Endodermal cell (in vitro differentiated cells): Measurements from ENCODE around the gene IPPK. TPM values are rescaled to one million over a fixed set of nuclear protein-coding genes. Genes with fewer than 3 reads are reported as not detected.

Experiments used
- DNase-seq: peaks from one replicate; pipeline ENCODE4 v3.0.0-alpha.2; 2017
- H3K27ac ChIP-seq: 2 replicates; pipeline ENCODE4 v1.5.1; 2013; ENCODE audit warnings: mild to moderate bottlenecking, low read depth, low read length, moderate library complexity
- H3K27me3 ChIP-seq: 2 replicates; pipeline ENCODE4 v1.6.1; 2013; ENCODE audit warnings: mild to moderate bottlenecking, low read length, moderate library complexity; ENCODE audit not compliant: insufficient read depth, control insufficient read depth, poor library complexity, severe bottlenecking
- H3K36me3 ChIP-seq: 2 replicates; pipeline ENCODE4 v1.7.0; 2013; ENCODE audit warnings: mild to moderate bottlenecking, low read length, moderate library complexity; ENCODE audit not compliant: control insufficient read depth, insufficient read depth
- H3K4me1 ChIP-seq: one replicate; pipeline ENCODE4 v1.7.0; 2013; ENCODE audit warnings: low read length; ENCODE audit not compliant: control insufficient read depth, insufficient read depth
- H3K4me3 ChIP-seq: 2 replicates; pipeline ENCODE4 v1.5.1; 2013; ENCODE audit warnings: mild to moderate bottlenecking, low read length, moderate library complexity
- H3K9ac ChIP-seq: 2 replicates; pipeline ENCODE4 v1.6.1; 2013; ENCODE audit warnings: mild to moderate bottlenecking, low read length, moderate library complexity; ENCODE audit not compliant: poor library complexity, severe bottlenecking; ENCODE audit errors: extremely low read depth
- H3K9me3 ChIP-seq: 2 replicates; pipeline ENCODE4 v1.6.1; 2013; ENCODE audit warnings: mild to moderate bottlenecking, low read length, moderate library complexity; ENCODE audit not compliant: control insufficient read depth
- H3K27ac Mint-ChIP-seq: 2 replicates; pipeline ENCODE4 v1.8.0; 2020; ENCODE audit warnings: mixed read lengths
- H3K27me3 Mint-ChIP-seq: 2 replicates; pipeline ENCODE4 v1.8.0; 2021; ENCODE audit warnings: mild to moderate bottlenecking, mixed read lengths; ENCODE audit not compliant: insufficient read depth
- H3K36me3 Mint-ChIP-seq: 2 replicates; pipeline ENCODE4 v1.8.0; 2020; ENCODE audit warnings: low read depth, mixed read lengths
- H3K4me1 Mint-ChIP-seq: 2 replicates; pipeline ENCODE4 v1.8.0; 2020; ENCODE audit warnings: mixed read lengths
- H3K4me3 Mint-ChIP-seq: 2 replicates; pipeline ENCODE4 v1.8.0; 2020; ENCODE audit warnings: mild to moderate bottlenecking, moderate library complexity, mixed read lengths
- H3K9me3 Mint-ChIP-seq: 2 replicates; pipeline ENCODE4 v1.8.0; 2020; ENCODE audit warnings: mild to moderate bottlenecking, mixed read lengths
- WGBS, 2 experiments: methylation state at CpG; one replicate each; pipeline versions ENCODE4 v1.1.5 to v1.1.7; 2013; ENCODE audit warnings: missing lambda C conversion rate in 2 of 2, mixed read lengths in 1 of 2; ENCODE audit not compliant: insufficient coverage in 1 of 2, insufficient read length in 1 of 2; 5-methylcytosine and 5-hydroxymethylcytosine counted together
- total RNA-seq, 2 donors: library from RNA; stranded (reverse); fragmentation: NEBNext Ultra II Directional in 1 of 2; extraction: Animal tissue kit (Norgen Biotek cat#: 25700) in 1 of 2; gene quantifications; 2 replicates in 1 of 2; 3 replicates in 1 of 2; pipeline ENCODE4 v1.2.1, GENCODE V29; 2021
- TF ChIP-seq, protein P1 (sequence below): fragments of 200-600 bp; sonication (generic); conservative IDR thresholded peaks from 2 replicates; pipeline ENCODE4 v1.5.0; 2021; ENCODE audit warnings: antibody characterized with exemption, mild to moderate bottlenecking

IPPK gene
- total RNA-seq, 2 donors from 2014 or later, result 9.3 TPM

- Histone ChIP-seq H3K27ac (no peak overlapping the region), H3K27me3 (no peaks in the 10 kb centered on the region), H3K4me3 (no peak overlapping the region), H3K9me3 (no peaks in the 10 kb centered on the region), H3K9ac (no peak overlapping the region), H3K36me3 (no peaks in the 10 kb centered on the region), H3K4me1 (no peaks in the 10 kb centered on the region)
- 85% methylated on average over 2 of the region's 2 CpGs; no CpG with 5 or more reads in 1 of the 2 experiments for WGBS, 2 experiments
- DNase-seq, result no peak
- H3K27ac Mint-ChIP-seq, result no peak overlapping the region
- TF ChIP-seq, protein P1, sequence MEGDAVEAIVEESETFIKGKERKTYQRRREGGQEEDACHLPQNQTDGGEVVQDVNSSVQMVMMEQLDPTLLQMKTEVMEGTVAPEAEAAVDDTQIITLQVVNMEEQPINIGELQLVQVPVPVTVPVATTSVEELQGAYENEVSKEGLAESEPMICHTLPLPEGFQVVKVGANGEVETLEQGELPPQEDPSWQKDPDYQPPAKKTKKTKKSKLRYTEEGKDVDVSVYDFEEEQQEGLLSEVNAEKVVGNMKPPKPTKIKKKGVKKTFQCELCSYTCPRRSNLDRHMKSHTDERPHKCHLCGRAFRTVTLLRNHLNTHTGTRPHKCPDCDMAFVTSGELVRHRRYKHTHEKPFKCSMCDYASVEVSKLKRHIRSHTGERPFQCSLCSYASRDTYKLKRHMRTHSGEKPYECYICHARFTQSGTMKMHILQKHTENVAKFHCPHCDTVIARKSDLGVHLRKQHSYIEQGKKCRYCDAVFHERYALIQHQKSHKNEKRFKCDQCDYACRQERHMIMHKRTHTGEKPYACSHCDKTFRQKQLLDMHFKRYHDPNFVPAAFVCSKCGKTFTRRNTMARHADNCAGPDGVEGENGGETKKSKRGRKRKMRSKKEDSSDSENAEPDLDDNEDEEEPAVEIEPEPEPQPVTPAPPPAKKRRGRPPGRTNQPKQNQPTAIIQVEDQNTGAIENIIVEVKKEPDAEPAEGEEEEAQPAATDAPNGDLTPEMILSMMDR, result no peak
- H3K9me3 Mint-ChIP-seq, result no peaks in the 10 kb centered on the region
- H3K4me3 Mint-ChIP-seq, result no peak overlapping the region
- H3K36me3 Mint-ChIP-seq, result no peaks in the 10 kb centered on the region
- H3K4me1 Mint-ChIP-seq, result peaks cover 3% of the 10 kb centered on the region
- H3K27me3 Mint-ChIP-seq, result no peaks in the 10 kb centered on the region
Observed at GRCh38 chr9:92564982-92565381, 104.9 kb downstream of the IPPK start.

GRCh38 chr9:92564504-92564903 lies 105.4 kb downstream of the IPPK start:
- Histone ChIP-seq H3K4me1 (no peaks in the 10 kb centered on the region), H3K9ac (no peak overlapping the region), H3K27ac (no peak overlapping the region), H3K9me3 (no peaks in the 10 kb centered on the region), H3K27me3 (no peaks in the 10 kb centered on the region), H3K4me3 (no peak overlapping the region), H3K36me3 (no peaks in the 10 kb centered on the region)
- Mint-ChIP-seq H3K4me1 (peaks cover 3% of the 10 kb centered on the region), H3K36me3 (no peaks in the 10 kb centered on the region), H3K27me3 (no peaks in the 10 kb centered on the region), H3K27ac (no peak overlapping the region), H3K9me3 (no peaks in the 10 kb centered on the region), H3K4me3 (no peak overlapping the region)
- TF ChIP-seq, protein P1, result no peak
- no peak for DNase-seq

Other genes with a start within 250 kb of the IPPK start
- gene OMD, start 245.7 kb downstream of the IPPK start, total RNA-seq, result not detected
- not detected for gene ASPN, start 187.6 kb downstream of the IPPK start, total RNA-seq
- gene ECM2, start 134.1 kb downstream of the IPPK start, total RNA-seq, result 1 to 10 TPM; 1.8 to 3.2 TPM
- gene BICD2, start 94.7 kb upstream of the IPPK start, total RNA-seq, result 10 to 100 TPM; 20.7 to 20.9 TPM
- gene ZNF484, start 207.9 kb upstream of the IPPK start, total RNA-seq, result 10 to 100 TPM in 1 of 2 donors, 1 to 10 TPM in 1; 9.3 to 17.7 TPM